ENCODE results near the gene MRPL30. TPM values are rescaled to one million over a fixed set of nuclear protein-coding genes. Genes with fewer than 3 reads are reported as not detected.

The MRPL30 gene
- total and polyA plus RNA-seq, 2 experiments from 2014 or later, result 19.4 to 36.6 TPM

DNA sequence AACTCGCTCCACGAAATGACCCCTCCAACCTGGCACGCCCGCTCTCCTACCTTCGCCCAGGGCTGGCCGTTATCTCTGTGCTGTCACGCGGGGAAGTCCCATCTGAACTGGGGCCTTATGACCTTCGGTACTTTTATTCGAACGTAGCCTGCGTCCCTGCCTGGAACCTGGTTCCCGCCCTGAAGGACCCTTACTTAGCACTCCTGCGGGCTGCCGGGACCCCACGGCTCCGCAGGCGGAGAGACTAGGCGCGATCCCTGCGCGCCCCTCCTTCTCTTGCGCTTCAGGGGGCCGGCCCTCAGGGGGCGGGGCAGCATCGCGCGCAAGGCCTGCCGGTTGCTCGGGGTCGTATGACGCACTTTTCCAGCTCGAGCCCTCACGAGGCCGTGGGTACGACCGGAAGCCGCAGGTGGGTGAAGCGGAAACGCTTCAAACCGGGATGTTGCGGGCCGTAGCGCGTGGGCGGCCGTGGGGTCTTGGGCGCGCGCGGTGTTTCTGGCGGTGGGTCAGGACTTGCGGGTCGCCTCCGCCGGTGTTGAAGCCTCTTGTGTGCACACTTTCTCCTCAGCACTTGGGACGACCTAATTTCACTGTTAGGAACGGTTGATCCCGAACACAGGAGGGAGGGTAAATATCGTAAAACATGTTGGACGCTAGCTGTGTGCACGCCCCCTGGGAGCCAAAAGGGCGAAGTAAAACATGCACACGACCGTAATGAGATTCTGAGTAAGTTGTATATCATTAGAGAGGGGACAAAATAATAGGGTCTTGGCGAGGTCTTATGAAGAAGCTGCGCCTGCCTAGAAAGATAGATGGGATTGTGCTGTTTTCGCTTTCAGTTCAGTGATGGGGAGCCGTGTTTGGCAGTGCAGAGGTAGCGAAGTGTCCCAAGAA, 26.1 kb upstream of the MRPL30 start, which contains the start of the genes LIPT1 and TSGA10:
Gene LIPT1, plus strand, starts transcription at position 325 of the 894 bp plus-strand sequence. CDS start 6,991 bp downstream, outside the sequence.
Gene TSGA10, minus strand, starts transcription at position 300 of the 894 bp plus-strand sequence. CDS start 45,503 bp downstream, outside the sequence.
- TF ChIP-seq EZH2 (IDR thresholded peaks at IDR 0.05; ENCODE audit: borderline replicate concordance), result no peak
- no peak for TF ChIP-seq EZH2phosphoT487 (IDR thresholded peaks at IDR 0.05; ENCODE audit: low read depth, severe bottlenecking, unreplicated experiment)
- TF ChIP-seq CTCF (IDR thresholded peaks at IDR 0.05; ENCODE audit: poor library complexity), result peak; percentile 29
- WGBS (ENCODE audit: low lambda C conversion rate, missing lambda C conversion rate), result 2% methylated on average over 70 of the region's 70 CpGs
- peak; percentile 96 for DNase-seq (ENCODE audit: low spot score)

DNA sequence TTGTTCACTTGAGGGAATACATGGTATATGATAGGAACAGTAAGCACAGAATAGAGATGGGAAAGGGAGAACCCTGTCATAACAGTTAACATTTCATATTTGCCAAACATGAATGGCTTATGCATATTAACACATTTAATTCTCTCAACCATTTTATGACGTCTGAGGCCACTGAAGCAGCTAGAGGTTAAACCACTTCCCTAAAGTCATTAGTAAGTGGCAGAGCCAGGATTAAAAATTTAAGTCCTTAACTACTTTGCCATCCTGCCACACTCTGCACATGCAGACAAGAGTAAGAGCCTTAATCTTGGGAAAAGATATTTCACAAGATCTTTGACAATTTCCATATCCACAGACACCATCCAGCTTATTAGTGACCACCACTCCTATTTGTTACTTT, 24.1 kb upstream of the MRPL30 start:
- Histone ChIP-seq H3K4me3 (no peak overlapping the region), H4K20me1 (ENCODE audit: insufficient read depth, poor library complexity, severe bottlenecking) (no peaks in the 10 kb centered on the region), H3K36me3 (replicated peaks; ENCODE audit: insufficient read depth, low read depth) (no peaks in the 10 kb centered on the region), H3K9me2 (replicated peaks; ENCODE audit: insufficient read depth) (no peaks in the 10 kb centered on the region), H3K27me3 (no peaks in the 10 kb centered on the region), H3K79me2 (peaks cover 4% of the 10 kb centered on the region), H3K4me1 (ENCODE audit: insufficient read depth) (peaks cover 10% of the 10 kb centered on the region), H3K9me3 (ENCODE audit: low read depth) (no peaks in the 10 kb centered on the region), H3K27ac (no peak overlapping the region), H3K4me2 (no peak overlapping the region), H2AFZ (no peak overlapping the region)
- 87% methylated on average over 1 of the region's 1 CpG for WGBS (ENCODE audit: low lambda C conversion rate, missing lambda C conversion rate)
- no peak for TF ChIP-seq EZH2 (IDR thresholded peaks at IDR 0.05; ENCODE audit: borderline replicate concordance)
- no peak for TF ChIP-seq CTCF (IDR thresholded peaks at IDR 0.05; ENCODE audit: poor library complexity)
- TF ChIP-seq EZH2phosphoT487 (IDR thresholded peaks at IDR 0.05; ENCODE audit: low read depth, severe bottlenecking, unreplicated experiment), result no peak
- DNase-seq (ENCODE audit: low spot score), result no peak

More for the DNA sequence above, 26.1 kb upstream of the MRPL30 start, which contains the start of the genes LIPT1 and TSGA10:
- Histone ChIP-seq H3K9me2 (replicated peaks; ENCODE audit: insufficient read depth) (no peaks in the 10 kb centered on the region), H3K27me3 (no peaks in the 10 kb centered on the region), H3K36me3 (replicated peaks; ENCODE audit: insufficient read depth, low read depth) (no peaks in the 10 kb centered on the region), H3K27ac (peak within 1 kb of the TSS; percentile 92), H3K4me2 (peak within 1 kb of the TSS; percentile 87), H3K4me3 (peak within 1 kb of the TSS; percentile 83), H3K4me1 (ENCODE audit: insufficient read depth) (peaks cover 10% of the 10 kb centered on the region), H4K20me1 (ENCODE audit: insufficient read depth, poor library complexity, severe bottlenecking) (no peaks in the 10 kb centered on the region), H3K79me2 (peaks cover 4% of the 10 kb centered on the region), H2AFZ (peak within 1 kb of the TSS; percentile 77), H3K9me3 (ENCODE audit: low read depth) (no peaks in the 10 kb centered on the region)

DNA sequence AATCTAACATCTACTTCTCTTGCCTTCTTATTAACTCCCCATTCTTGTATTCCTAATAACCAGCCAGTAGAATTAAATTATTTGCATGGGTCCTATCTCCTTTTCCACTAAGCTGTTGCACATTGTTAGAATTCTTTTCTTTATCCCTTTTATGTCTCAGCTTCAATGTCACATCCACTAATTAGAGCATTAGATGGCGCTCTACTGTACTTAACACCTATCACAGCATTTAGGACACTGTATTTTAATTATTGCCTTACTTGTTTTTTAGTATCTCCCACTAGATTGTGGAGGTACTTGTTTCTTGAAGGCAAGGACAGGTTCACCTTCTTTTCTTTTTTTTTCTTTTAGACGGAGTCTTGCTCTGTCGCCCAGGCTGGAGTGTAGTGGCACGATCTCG, 22.4 kb upstream of the MRPL30 start:
- no peaks in the 10 kb centered on the region for H3K36me3 ChIP-seq (replicated peaks; ENCODE audit: insufficient read depth, low read depth)
- H2AFZ ChIP-seq, result no peak overlapping the region
- H3K4me3 ChIP-seq, result no peak overlapping the region
- no peak overlapping the region for H3K27ac ChIP-seq
- H3K27me3 ChIP-seq, result no peaks in the 10 kb centered on the region
- peaks cover 4% of the 10 kb centered on the region for H3K79me2 ChIP-seq
- H4K20me1 ChIP-seq (ENCODE audit: insufficient read depth, poor library complexity, severe bottlenecking), result no peaks in the 10 kb centered on the region
- no peaks in the 10 kb centered on the region for H3K9me2 ChIP-seq (replicated peaks; ENCODE audit: insufficient read depth)
- no peak overlapping the region for H3K4me2 ChIP-seq
- TF ChIP-seq CTCF (IDR thresholded peaks at IDR 0.05; ENCODE audit: poor library complexity), result no peak
- no peak for TF ChIP-seq EZH2 (IDR thresholded peaks at IDR 0.05; ENCODE audit: borderline replicate concordance)
- TF ChIP-seq EZH2phosphoT487 (IDR thresholded peaks at IDR 0.05; ENCODE audit: low read depth, severe bottlenecking, unreplicated experiment), result no peak
- peaks cover 10% of the 10 kb centered on the region for H3K4me1 ChIP-seq (ENCODE audit: insufficient read depth)
- DNase-seq (ENCODE audit: low spot score), result no peak
- H3K9me3 ChIP-seq (ENCODE audit: low read depth), result no peaks in the 10 kb centered on the region
- WGBS (ENCODE audit: low lambda C conversion rate, missing lambda C conversion rate), result 99% methylated on average over 5 of the region's 5 CpGs
